A673 (cell line): ENCODE results near the gene TBCD. TPM values are rescaled to one million over a fixed set of nuclear protein-coding genes. Genes with fewer than 3 reads are reported as not detected.

ENCODE experiments used
- BruUV-seq: library from RNA; stranded (reverse); fragments of 400-500 nt; replicated peaks from 2 replicates; lab custom pipeline; 2021; lab: Mats Ljungman, UMichigan
- CTCF ChIA-PET: fragments of 300-600 bp; sonication (Branson Sonifier 250); formaldehyde crosslinking; loops from one replicate; lab custom pipeline; 2022; ENCODE audit warnings: antibody characterized with exemption; lab: Charles Lee
- POLR2A ChIA-PET: fragments of 300-600 bp; sonication (Branson Sonifier 250); formaldehyde crosslinking; loops from one replicate; lab custom pipeline; 2022; ENCODE audit warnings: antibody characterized with exemption; ENCODE audit not compliant: low non-redundant PET; lab: Charles Lee
- DNase-seq: peaks from one replicate; pipeline ENCODE4 v3.0.0-alpha.2; 2015; ENCODE audit warnings: low spot score
- H3K27ac ChIP-seq: fragments of 200-600 bp; sonication (generic); 2 replicates; pipeline ENCODE4 v1.5.1; 2016; ENCODE audit warnings: mixed run types, low read depth, mild to moderate bottlenecking, mixed read lengths, antibody characterized with exemption, low read length; ENCODE audit not compliant: poor library complexity, severe bottlenecking
- H3K27me3 ChIP-seq: fragments of 200-600 bp; sonication (generic); replicated peaks from 2 replicates; pipeline ENCODE4 v1.6.1; 2017; ENCODE audit warnings: mixed run types, low read depth, mild to moderate bottlenecking, mixed read lengths, antibody characterized with exemption, low read length; ENCODE audit not compliant: insufficient read depth, poor library complexity
- H3K36me3 ChIP-seq: fragments of 200-600 bp; sonication (generic); 2 replicates; pipeline ENCODE4 v1.6.1; 2016; ENCODE audit warnings: mixed run types, mild to moderate bottlenecking, mixed read lengths, antibody characterized with exemption, low read length; ENCODE audit not compliant: insufficient read depth, poor library complexity, severe bottlenecking
- H3K4me1 ChIP-seq: fragments of 200-600 bp; sonication (generic); 2 replicates; pipeline ENCODE4 v1.6.1; 2017; ENCODE audit warnings: mixed run types, mild to moderate bottlenecking, mixed read lengths, antibody characterized with exemption, low read length; ENCODE audit not compliant: insufficient read depth, poor library complexity, severe bottlenecking
- H3K4me3 ChIP-seq: fragments of 200-600 bp; sonication (generic); 2 replicates; pipeline ENCODE4 v1.5.1; 2016; ENCODE audit warnings: low read depth, mixed run types, mild to moderate bottlenecking, mixed read lengths, low read length; ENCODE audit not compliant: poor library complexity, severe bottlenecking
- H3K9me3 ChIP-seq: fragments of 200-600 bp; sonication (generic); 2 replicates; pipeline ENCODE4 v1.6.1; 2016; ENCODE audit warnings: mixed run types, low read depth, mild to moderate bottlenecking, mixed read lengths, antibody characterized with exemption, low read length; ENCODE audit not compliant: poor library complexity, severe bottlenecking
- EZH2 ChIP-seq: fragments of 200-600 bp; sonication (generic); IDR thresholded peaks from 2 replicates; pipeline ENCODE4 v1.6.1; 2017; ENCODE audit warnings: borderline replicate concordance, low read depth, mild to moderate bottlenecking, mixed read lengths, antibody characterized with exemption, low read length; ENCODE audit not compliant: poor library complexity, severe bottlenecking
- intact Hi-C: fragments of 100-400 bp; cut with micrococcal nuclease; formaldehyde crosslinking; loops from one replicate; pipeline ENCODE4 v1.10.0; 2022; ENCODE audit not compliant: unreplicated experiment
- total RNA-seq: library from RNA; stranded (reverse); gene quantifications from 2 replicates; pipeline ENCODE4 v1.2.3, GENCODE V29; 2021
- TF ChIP-seq, protein P1 (sequence below): fragments of 300-800, 200-600 bp; sonication (generic); conservative IDR thresholded peaks from 2 replicates; pipeline ENCODE4 v1.5.1; 2017; ENCODE audit warnings: low read depth, mild to moderate bottlenecking, antibody characterized with exemption, low read length, moderate library complexity, mixed read lengths

The TBCD gene
- total RNA-seq, 1 experiment from 2014 or later, result 113 TPM

- DNase-seq, result no peak
- intact Hi-C loops, result no loop called here
- POLR2A ChIA-PET, result no interaction called here
Observed at GRCh38 chr17:82835122-82835521, 83.3 kb downstream of the TBCD start.

DNA sequence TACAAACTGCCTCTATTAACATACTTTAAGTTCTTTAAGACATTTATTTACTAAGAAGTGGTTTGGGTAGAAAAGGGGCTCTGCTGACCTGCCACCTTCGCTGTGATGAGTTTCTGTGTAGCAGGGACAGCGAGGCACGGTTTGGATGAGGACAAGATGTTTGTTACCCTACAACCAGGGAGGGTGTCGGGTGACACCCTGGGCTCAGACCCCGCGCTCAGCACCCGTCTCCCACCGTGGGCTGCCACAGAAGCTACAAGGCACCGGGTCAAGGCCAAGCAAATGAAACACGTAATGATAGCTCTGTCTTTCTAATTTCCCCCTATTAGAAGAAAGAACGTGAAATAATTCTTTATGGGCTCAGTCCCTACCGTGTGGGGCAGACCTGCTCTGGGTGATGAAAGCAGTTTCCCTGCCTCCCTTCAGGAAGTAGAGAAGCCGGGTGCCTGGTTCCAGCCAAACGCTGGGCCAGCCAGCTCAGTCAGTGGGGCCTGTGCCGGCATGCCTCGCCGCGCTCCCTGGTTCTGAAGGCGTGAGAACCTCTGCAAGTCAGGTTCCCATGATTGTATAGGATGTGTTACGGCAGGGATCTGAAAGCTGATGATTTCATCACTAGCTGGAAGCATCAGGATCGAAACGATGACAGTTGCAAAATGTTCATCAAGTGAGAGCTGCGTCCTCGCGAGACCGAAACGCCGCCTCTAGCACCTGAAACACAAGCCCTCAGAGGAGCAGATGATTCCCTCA is 84.1 kb downstream of the TBCD start:
- Histone ChIP-seq H3K27ac (peak overlapping the region; percentile 58), H3K9me3 (no peaks in the 10 kb centered on the region), H3K36me3 (no peaks in the 10 kb centered on the region), H3K4me3 (no peak overlapping the region), H3K4me1 (peaks cover 40% of the 10 kb centered on the region), H3K27me3 (no peaks in the 10 kb centered on the region)
- intact Hi-C loops, result no loop called here
- DNase-seq, result peak; percentile 26
- ChIA-PET POLR2A (no interaction called here), CTCF (no interaction called here)
- BruUV-seq, result no TSS peak
- TF ChIP-seq, protein P1, sequence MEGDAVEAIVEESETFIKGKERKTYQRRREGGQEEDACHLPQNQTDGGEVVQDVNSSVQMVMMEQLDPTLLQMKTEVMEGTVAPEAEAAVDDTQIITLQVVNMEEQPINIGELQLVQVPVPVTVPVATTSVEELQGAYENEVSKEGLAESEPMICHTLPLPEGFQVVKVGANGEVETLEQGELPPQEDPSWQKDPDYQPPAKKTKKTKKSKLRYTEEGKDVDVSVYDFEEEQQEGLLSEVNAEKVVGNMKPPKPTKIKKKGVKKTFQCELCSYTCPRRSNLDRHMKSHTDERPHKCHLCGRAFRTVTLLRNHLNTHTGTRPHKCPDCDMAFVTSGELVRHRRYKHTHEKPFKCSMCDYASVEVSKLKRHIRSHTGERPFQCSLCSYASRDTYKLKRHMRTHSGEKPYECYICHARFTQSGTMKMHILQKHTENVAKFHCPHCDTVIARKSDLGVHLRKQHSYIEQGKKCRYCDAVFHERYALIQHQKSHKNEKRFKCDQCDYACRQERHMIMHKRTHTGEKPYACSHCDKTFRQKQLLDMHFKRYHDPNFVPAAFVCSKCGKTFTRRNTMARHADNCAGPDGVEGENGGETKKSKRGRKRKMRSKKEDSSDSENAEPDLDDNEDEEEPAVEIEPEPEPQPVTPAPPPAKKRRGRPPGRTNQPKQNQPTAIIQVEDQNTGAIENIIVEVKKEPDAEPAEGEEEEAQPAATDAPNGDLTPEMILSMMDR, result no peak
- no peak for TF ChIP-seq EZH2

More at GRCh38 chr17:82835122-82835521, 83.3 kb downstream of the TBCD start:
- no peaks in the 10 kb centered on the region for H3K9me3 ChIP-seq
- H3K4me1 ChIP-seq, result peaks cover 48% of the 10 kb centered on the region
- no peaks in the 10 kb centered on the region for H3K27me3 ChIP-seq
- no TSS peak for BruUV-seq
- CTCF ChIA-PET, result no interaction called here
- no peak overlapping the region for H3K27ac ChIP-seq
- no peak for TF ChIP-seq EZH2
- TF ChIP-seq, protein P1, result no peak
- H3K4me3 ChIP-seq, result no peak overlapping the region
- H3K36me3 ChIP-seq, result no peaks in the 10 kb centered on the region

GRCh38 chr17:82836823-82837357 is 85.0 kb downstream of the TBCD start:
- no peaks in the 10 kb centered on the region for H3K27me3 ChIP-seq
- no peak overlapping the region for H3K4me3 ChIP-seq
- CTCF ChIA-PET, result interaction anchor here (1.2 kb wide), 1 partner anchor 27 kb away, joined by 3 read pairs; no protein-coding TSS in a partner anchor
- intact Hi-C loops, result no loop called here
- POLR2A ChIA-PET, result no interaction called here
- H3K4me1 ChIP-seq, result peaks cover 35% of the 10 kb centered on the region
- no TSS peak for BruUV-seq
- no peaks in the 10 kb centered on the region for H3K36me3 ChIP-seq
- no peak for DNase-seq
- TF ChIP-seq, protein P1, result 0 out of 2 replicates have a peak, but pooled peaks have one; percentile 40
- no peak for TF ChIP-seq EZH2
- no peaks in the 10 kb centered on the region for H3K9me3 ChIP-seq
- peak overlapping the region; percentile 63 for H3K27ac ChIP-seq
